GM12891 (cell line): ENCODE results near the gene FKTN.

Source experiments
- PAX5 ChIP-seq: IDR thresholded peaks from 2 replicates; pipeline ENCODE4 v1.6.1; 2011; ENCODE audit warnings: low read length, moderate library complexity, mild to moderate bottlenecking; ENCODE audit not compliant: insufficient read depth, severe bottlenecking
- POLR2A ChIP-seq: IDR thresholded peaks from 2 replicates; pipeline ENCODE4 v1.6.1; 2011; ENCODE audit warnings: low read depth, low read length, control low read depth
- POLR2AphosphoS5 ChIP-seq: IDR thresholded peaks from 2 replicates; pipeline ENCODE4 v1.6.1; 2011; ENCODE audit warnings: low read depth, low read length, control low read depth
- TAF1 ChIP-seq: IDR thresholded peaks from 2 replicates; pipeline ENCODE4 v1.6.1; 2011; ENCODE audit warnings: low read depth, low read length, control low read depth

DNA sequence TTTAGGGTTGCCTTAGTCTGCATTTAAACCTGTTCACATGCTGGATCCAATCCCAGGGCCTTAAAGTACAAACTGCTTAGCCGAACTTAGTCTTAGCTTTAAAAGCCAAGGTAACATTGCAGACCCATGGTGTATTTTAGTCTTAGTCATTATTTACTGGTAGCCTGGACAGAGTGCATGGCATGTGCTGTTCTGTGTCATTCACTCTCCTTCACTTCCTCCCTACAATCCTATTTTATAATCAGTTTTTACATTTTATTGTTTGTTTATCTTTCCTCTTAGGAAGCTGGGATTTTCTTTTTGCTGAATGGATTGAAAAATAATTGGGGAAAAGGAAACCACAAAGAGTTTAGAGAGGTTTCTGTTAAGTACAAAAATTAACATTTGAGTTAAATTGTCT, 74.9 kb downstream of the FKTN start:
- TF ChIP-seq POLR2A (no peak), TAF1 (no peak), POLR2AphosphoS5 (no peak), PAX5 (no peak)
